KOPT-K1 (cell line): ENCODE measurements around the gene PPP2R1B.
A peak's percentile ranks its signal among the peaks of the same experiment; 100 is the strongest.
"Not testable (repeated sequence)": the region's sequence is repeated elsewhere in the genome, so short reads cannot be mapped to it uniquely, and the experiment has no call there.

Experiments used
- H3K27ac ChIP-seq: fragments of 200-600 bp; sonication (generic); 2 replicates; pipeline ENCODE4 v1.5.1; 2016; ENCODE audit warnings: antibody characterized with exemption, mild to moderate bottlenecking, low read depth, low read length; ENCODE audit not compliant: poor library complexity, severe bottlenecking
- H3K36me3 ChIP-seq: fragments of 200-600 bp; sonication (generic); 2 replicates; pipeline ENCODE4 v1.5.1; 2017; ENCODE audit warnings: antibody characterized with exemption, mild to moderate bottlenecking, low read length, moderate library complexity; ENCODE audit not compliant: insufficient read depth
- H3K9me3 ChIP-seq: fragments of 200-600 bp; sonication (generic); 2 replicates; pipeline ENCODE4 v1.5.1; 2017; ENCODE audit warnings: antibody characterized with exemption, low read length, mild to moderate bottlenecking; ENCODE audit not compliant: insufficient read depth, poor library complexity, severe bottlenecking

PPP2R1B gene

DNA sequence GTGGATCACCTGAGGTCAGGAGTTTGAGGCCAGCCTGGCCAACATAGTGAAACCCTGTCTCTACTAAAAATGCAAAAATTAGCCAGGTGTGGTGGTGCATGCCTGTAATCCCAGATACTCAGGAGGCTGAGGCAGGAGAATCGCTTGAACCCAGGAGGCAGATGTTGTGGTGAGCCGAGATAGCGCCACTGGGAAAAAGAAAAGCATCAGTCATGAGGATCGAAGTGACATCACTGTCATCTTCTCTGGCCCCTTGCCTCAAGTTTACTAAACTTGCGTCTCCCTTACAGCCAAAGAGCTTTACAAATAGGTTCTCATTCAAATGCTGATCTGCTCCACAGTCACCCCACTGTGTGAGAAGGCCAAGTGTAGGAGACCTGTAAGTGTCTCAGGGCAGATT is 5.0 kb upstream of the PPP2R1B start:
- not testable (repeated sequence) for H3K36me3 ChIP-seq, H3K9me3 ChIP-seq, H3K27ac ChIP-seq

DNA sequence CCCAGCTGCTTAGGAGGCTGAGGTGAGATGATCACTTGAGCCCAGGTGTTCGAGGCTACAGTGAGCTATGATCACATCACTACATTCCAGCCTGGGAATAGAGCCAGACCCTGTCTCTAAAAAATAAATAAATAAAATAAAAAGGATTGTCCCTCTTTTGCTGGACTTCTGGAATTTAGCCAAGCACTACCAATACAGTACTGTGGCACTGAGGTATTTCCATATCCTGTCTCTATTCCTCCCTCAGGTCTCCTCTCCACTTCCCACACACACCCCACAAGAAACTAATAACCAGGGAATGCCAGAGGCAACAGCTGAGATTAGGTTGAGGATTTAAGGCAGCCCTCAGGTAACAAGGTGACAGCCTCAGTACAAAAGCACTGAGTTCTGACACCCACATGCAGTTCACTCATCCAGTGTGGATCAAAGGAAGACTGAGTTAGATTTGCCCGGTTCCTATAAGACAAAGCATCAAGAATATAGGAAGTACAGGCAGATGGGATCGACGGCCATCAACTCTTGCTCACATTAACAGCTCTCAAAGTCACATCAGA is 4.5 kb upstream of the PPP2R1B start:
- H3K27ac ChIP-seq: no peak overlapping the region
- H3K9me3 ChIP-seq: no peaks in the 10 kb centered on the region
- no peaks in the 10 kb centered on the region for H3K36me3 ChIP-seq

DNA sequence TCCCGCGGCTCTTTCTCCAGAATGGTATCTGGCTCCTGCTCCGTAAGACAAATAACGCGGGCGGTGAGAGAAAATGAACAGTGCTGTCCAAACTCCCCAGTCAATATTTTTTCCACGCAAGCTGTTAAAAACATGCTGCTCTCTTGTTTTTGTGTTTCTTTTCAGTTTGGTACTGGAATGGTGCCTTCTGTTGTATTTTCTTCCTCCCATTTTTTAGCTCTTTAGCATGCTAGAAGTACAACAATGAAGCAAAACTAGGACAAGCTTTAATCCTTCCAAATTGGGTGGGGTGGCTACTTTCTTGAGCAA is 599 bp upstream of the PPP2R1B start:
- Histone ChIP-seq H3K27ac (peak overlapping the region; percentile 74), H3K9me3 (no peaks in the 10 kb centered on the region), H3K36me3 (peaks cover 30% of the 10 kb centered on the region)

DNA sequence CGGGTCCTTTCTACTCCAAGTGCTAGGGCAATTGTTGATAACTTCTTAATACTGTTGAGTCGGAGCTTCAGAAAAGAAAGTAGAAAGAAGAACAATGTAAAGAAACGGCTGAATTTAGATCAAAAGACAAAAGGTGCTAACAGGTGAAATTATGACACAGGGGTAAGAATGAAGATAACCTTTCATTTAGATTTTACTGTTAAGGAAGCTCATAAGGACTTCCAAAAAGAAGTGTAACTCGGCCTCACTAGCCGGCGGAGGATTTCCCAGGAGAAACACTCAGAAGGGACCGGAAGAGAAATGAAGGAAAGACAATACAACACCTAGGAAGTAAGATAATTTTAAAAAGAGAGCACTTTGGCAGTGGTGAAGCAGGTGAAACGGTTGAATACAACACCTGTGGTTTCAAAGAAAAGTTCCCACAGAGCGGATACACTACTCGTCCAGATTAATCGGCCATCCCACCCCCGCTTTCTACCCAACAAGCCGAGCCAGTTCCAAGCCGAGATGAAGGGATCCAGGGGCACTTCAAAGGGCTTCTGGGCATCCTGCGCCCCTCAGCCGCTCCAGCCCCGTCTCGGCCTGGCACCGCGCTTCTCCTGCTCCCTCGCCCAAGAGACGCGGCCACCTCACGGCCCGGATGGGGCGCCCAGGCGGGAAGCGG is 737 bp downstream of the PPP2R1B start:
- Histone ChIP-seq H3K27ac (peak overlapping the region; percentile 74), H3K36me3 (peaks cover 44% of the 10 kb centered on the region), H3K9me3 (no peaks in the 10 kb centered on the region)

DNA sequence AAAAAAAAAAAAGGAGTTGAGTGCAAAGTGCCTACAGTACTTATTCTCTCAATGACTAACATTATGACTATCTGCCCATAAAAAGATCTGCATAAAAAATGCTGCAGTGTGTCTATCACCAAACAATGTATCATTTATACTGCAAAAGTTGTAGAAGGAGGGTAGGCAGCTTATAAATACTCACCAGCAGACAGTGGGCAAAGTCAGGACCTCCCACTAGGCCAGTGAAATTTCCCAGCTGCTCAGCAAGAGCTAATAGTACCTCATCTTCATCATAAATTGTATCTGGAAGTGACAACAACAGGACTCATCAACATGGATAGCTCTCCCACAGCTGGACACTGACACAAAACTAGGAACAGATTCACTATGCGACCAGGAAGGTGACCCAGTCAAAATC is 1.6 kb downstream of the PPP2R1B start:
- Histone ChIP-seq H3K9me3 (no peaks in the 10 kb centered on the region), H3K36me3 (peaks cover 52% of the 10 kb centered on the region), H3K27ac (no peak overlapping the region)

DNA sequence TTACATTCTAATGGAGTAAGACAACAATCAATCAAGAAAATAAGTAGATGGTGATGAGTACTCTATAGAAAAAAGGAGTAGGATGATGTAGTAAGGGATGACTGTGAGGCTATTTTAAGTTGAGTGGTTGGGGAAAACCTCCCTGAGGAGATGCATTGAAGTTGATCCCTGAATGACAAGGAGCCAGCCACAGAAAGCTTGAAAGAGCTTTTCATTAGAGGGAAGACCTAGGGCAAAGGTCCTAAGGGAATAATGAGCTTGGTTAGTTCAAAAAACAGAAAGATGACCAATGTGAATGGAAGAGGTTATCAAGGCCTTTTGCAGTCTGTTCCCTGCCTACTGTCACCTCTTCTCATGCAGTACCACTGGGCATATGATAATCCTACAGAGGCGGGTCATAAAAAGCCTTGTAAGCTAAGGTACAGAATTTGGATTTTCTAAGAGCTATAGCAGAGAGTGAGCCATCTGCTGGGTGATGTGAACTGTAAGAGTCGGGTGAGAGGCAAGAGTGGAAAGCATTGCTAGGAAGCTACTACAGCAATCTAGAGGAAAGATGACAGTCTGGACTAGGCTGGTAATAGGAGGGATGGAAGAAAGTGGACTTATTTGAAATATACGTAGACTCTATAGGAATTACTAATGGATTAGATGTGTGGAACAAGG is 3.1 kb downstream of the PPP2R1B start:
- no peak overlapping the region for H3K27ac ChIP-seq
- H3K36me3 ChIP-seq: peaks cover 67% of the 10 kb centered on the region
- H3K9me3 ChIP-seq: no peaks in the 10 kb centered on the region

DNA sequence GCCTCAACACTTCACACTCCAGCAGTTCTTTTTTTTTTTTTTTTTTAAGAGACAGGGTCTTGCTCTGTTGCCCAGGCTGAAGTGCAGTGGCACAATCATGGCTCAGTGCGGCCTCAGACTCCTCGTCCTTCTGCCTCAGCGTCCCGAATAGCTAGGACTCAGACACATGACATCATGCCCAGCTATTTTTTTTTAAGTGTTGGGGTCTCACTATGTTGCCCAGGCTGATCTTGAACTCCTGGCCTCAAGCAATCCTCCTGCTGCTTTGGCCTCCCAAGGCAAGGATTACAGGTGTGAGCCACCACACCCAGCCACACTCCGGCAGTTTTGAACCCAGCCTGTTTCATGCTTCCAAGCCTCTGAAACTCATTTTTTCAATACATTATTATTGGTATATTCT is 3.7 kb downstream of the PPP2R1B start:
- Histone ChIP-seq H3K9me3 (no peaks in the 10 kb centered on the region), H3K27ac (no peak overlapping the region), H3K36me3 (peaks cover 73% of the 10 kb centered on the region)

DNA sequence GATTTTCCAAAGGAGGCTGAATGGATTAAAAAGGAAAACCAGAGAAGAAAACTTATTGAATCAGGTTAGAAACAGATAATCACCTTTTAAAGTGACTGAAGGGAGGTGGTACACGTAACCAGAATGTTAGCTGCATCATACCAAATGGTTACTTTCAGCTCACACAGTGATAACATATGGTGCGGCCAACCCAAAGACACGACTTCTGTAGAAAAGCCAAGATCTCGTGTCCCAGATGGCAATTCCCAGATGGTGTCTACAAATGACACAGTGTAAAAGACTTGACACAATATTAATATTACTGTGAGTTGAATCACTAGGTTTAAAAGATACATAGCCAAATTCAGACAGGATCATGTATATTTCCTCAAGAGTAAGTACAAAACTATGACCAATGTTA is 5.2 kb downstream of the PPP2R1B start:
- Histone ChIP-seq H3K36me3 (peaks cover 87% of the 10 kb centered on the region), H3K9me3 (no peaks in the 10 kb centered on the region), H3K27ac (no peak overlapping the region)

DNA sequence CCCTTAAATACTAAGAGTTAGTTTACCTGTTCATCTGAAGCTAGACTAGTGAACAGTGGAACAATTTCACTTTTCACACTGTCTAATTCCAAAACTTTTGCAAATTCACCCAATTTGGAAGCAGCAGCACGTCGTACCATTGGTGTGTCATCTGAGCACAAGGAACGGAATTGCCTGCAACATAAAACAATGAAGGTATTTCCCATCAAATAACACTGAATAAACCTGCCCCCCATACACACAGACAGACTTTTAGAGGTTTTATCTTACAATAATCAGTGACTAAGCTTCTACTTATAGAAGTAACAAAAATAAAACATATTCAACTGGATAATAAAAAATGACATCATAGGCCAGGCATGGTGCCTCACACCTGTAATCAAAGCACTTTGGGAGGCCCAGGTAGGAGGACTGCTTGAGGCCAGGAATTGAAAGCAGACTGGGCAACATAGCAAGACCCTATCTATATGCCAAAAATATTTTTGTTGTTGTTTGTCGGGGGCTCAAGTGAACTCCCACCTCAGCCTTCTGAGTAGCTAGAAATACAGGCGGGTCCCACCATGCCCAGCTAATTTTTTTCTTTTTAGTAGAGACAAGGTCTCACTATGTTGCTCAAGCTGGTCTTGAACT is 6.3 kb downstream of the PPP2R1B start:
- Histone ChIP-seq H3K27ac (no peak overlapping the region), H3K36me3 (peaks cover 99% of the 10 kb centered on the region), H3K9me3 (no peaks in the 10 kb centered on the region)

DNA sequence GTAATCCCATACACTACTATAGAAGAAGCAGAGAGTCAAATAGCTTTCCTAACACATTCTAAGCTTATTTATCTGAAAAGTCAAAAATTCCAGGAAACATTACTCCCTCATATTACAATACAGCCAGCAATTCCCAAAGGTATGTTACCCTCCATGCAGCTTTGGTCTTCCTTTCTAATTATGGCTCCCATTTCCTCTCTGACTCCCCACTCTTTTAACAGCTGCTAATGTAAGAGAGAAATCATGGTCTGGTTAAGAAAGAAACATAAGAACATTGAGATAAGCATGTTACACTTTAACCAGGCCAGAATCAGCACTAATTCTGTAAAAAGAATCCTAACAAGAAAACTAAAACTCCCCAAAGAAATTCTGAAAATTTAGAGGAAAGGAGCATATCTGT is 6.8 kb downstream of the PPP2R1B start:
- Histone ChIP-seq H3K27ac (no peak overlapping the region), H3K36me3 (peaks cover 99% of the 10 kb centered on the region), H3K9me3 (no peaks in the 10 kb centered on the region)

DNA sequence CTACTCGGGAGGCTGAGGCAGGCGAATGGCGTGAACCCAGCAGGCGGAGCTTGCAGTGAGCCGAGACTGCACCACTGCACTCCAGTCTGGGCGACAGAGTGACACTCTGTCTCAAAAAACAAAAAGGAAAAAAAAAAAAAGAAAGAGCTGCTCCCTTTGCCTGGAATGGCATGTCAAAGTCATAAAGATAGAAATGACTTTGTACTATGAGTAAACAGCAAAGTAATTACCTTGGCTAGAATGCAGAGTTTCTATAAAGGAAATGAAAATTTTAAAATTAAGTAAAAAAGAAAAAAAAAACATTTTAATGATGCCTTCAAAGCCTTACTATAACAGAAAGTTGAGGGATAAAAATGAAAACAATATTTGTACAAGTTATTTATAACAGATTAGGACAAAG is 10.1 kb downstream of the PPP2R1B start:
- Histone ChIP-seq H3K9me3 (no peaks in the 10 kb centered on the region), H3K36me3 (peaks cover 99% of the 10 kb centered on the region), H3K27ac (no peak overlapping the region)

DNA sequence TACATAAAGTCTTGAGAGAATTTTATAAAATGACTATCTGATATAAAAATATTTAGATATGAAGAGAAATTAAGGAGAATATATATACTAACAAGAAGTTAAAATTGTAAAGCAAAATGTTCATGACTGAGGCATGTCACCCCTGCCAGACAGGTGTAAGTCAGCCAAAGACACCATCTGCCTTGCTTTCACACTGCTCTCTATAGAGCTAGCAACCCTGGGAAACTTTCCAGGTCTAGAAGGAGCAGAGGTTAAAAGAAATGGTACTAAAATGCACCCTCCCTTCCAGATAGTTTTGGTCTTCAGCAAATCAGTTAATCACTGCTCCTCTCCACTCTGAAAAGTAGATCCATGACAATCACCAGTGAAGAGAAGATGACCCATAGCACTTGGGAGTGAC is 16.5 kb downstream of the PPP2R1B start:
- Histone ChIP-seq H3K9me3 (no peaks in the 10 kb centered on the region), H3K27ac (no peak overlapping the region), H3K36me3 (peaks cover 100% of the 10 kb centered on the region)

DNA sequence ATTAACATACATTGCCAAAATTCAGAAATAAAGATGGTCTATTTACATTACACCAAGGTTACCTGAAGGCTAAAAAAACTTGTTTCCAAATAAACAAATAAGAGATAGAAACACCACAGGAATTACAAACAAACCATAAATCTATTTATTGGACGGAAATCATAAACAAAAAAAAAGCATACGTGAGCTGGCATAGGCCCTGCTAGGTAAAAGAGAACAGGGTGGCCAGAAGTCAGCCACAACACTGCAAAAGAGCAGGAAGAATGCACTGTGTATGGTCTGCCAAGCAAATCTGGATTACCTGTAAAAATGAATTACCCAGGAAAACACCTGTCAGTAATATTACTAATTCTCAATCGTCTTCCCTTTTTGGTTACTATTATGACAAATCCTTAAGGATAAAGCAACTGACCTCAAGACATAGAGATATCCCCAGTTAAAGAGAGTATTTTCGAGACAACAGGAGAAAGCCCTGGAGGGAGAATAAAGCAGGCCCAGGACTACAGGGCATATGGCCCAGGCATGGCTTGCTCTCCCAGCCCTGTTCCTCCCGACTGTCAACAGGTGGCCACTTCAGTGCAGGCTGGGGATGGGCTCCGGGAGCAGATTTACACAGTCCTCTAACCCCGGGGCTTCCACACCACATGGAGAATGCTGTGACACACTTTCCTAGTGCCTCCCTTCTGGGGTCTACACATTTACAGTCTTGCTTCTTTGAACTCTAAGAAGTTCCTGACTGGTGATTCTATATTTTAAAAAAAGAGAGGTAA is 18.0 kb downstream of the PPP2R1B start:
- H3K9me3 ChIP-seq: no peaks in the 10 kb centered on the region
- peaks cover 100% of the 10 kb centered on the region for H3K36me3 ChIP-seq
- no peak overlapping the region for H3K27ac ChIP-seq

DNA sequence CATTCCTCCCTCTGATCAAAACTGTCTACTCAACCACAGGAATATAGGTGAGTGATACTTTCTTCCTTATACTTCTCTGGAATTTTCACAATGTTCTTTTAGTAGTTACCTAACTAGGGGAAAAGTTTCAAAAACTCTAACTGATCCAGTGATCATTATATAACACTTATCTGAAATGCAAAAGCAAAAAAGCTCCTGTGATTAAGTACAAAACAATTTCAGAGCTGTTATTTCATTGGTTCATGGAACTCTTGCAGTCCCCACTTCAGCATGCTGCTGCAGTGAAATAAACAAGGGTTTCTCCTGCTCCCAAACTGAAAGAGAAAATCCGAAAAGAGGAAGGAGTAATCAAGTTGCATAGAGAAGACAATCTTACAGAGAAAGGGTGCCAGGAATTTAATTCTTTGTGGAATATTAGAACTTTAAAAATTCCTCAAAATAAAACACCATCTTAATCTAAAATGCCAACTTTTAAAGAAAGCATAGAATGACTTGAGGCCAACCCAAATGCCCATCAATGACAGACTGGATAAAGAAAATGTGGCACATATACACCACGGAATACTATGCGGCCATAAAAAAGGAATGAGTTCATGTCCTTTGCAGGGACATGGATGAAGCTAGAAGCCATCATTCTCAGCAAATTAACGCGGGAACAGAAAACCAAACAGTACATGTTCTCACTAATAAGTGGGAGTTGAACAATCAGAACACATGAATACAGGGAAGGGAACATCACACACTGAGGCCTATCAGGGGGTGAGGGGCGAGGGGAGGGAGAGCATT is 20.3 kb downstream of the PPP2R1B start:
- Histone ChIP-seq H3K27ac (no peak overlapping the region), H3K36me3 (peaks cover 100% of the 10 kb centered on the region), H3K9me3 (no peaks in the 10 kb centered on the region)
